Measurements from ENCODE around the gene DPYD.
"Not testable (repeated sequence)": the region's sequence is repeated elsewhere in the genome, so short reads cannot be mapped to it uniquely, and the experiment has no call there.

DPYD gene

DNA sequence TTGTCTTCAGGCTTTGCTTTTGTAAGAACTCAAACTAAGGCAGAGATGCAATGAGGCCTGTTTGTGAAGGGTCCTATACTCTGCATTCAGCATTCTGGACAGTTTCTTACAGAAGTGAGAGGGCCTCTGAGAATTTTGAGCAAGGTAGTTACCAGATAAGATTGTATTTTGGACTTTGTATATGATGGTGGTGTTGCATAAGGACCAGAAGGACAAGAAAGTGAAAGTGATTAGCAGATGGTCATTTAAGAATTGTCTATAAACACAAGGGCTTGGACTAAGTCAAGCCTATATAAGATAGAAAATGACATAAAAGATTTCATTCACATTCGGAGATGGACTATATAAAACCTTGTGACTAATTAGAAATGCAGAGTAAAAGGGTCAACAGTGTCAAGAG, 662.2 kb downstream of the DPYD start:
- no peak for DNase-seq

DNA sequence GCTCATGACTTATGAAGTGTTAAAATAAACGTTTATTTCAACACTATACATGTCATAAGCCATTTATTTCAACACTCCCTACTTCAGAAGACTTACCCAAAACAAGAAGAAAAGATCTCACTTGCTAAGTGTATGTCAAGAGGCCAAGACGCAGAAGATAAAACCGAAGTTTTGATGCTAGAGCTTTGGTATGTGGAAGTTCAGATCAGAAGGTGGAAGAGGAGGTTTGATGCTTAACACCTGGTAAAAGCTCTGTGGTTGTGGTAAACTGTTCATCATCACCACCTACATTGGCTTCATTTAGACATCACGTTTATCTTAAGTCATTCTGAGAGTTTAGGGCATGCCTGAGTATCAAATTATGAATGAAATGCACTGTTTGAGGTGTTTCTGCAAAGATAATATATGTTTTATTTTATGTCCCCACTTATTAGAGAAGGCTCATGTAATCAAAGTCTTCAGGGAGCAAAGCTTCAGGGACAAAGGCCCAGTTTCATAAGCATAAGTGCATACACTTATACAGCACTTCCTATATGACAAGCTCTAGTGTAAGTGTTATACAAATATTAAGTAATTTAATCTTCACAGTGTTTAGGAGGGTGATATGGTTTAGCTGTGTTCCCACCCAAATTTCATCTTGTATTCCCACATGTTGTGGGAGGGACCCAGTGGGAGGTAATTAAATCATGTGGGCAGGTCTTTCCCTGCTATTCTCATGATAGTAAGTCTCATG, 665.9 kb downstream of the DPYD start:
- DNase-seq, result no peak

DNA sequence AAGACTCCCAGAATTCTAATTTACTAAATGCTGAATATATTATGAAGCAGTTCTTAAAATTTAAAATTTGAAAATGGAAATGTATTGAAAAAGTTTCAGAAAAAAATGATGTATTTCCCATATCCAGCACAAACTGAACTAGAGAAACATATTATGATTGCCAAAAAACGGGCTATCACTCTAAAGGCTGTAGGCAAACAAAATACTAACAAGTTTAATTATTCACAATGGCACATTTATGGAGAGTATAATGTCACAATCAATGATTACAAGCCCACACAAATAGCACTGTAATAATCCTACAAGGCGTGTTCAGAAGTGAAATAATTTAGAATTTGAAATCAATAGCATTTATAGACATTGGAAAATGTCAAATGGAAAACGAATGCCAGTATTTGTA, 667.9 kb downstream of the DPYD start:
- no peak for DNase-seq

DNA sequence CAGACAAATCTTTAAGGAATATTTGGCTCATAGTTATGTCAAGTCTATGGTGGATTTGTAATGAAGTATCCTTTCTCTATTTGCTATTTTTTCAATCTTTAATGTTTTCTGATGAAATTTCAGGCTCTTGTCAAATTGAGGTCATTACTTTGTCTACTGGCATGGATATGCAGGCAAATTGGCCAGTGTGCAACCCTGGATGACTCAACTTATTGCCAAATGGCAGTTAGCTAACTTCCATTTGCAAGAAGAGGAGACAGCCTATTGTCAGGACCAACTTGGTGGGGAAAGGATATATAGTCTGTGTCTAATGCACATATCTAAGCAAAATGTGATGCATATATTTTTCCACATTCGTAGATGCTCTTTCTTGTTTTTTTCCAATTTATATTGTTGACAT, 668.8 kb downstream of the DPYD start:
- DNase-seq, result no peak

- no peak for DNase-seq
Observed at GRCh38 chr1:97247196-97247595, 673.6 kb downstream of the DPYD start.

DNA sequence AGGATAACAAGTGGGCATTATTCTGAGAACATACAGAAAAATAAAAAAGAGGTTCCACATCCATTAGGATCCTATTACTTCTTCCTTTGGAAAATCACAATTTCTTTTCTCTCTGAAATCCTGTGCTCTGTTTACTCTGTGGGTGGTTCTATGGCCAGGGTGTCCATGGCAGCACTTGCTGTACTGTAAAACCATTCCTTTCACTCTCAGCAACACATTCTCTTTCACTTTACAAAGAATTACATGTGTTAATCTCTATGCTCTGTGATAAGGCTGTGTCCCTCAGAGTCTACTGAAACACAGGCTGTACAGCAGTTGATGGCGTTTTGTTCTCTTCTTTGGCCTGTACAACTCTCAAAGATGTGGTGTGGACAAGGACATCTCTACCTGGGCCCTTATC, 675.2 kb downstream of the DPYD start:
- no peak for DNase-seq

DNA sequence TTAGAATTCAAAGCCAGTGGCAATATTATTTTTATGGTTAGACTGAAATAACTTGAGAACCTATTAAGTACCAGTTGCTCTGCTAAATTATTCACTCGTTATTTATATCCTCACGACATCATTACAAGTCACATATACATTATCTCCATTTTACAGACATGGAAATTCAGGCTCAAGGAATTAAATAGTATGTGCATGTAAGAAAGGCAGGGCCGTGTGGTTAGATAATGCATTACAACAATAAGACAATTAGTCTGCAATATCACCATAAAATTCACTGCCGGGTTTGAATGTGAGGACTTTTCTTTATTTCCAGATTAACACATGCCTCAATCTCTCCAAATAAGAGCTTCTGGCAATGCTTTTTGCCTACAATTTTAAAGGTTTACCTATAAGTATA, 675.8 kb downstream of the DPYD start:
- DNase-seq, result no peak

DNA sequence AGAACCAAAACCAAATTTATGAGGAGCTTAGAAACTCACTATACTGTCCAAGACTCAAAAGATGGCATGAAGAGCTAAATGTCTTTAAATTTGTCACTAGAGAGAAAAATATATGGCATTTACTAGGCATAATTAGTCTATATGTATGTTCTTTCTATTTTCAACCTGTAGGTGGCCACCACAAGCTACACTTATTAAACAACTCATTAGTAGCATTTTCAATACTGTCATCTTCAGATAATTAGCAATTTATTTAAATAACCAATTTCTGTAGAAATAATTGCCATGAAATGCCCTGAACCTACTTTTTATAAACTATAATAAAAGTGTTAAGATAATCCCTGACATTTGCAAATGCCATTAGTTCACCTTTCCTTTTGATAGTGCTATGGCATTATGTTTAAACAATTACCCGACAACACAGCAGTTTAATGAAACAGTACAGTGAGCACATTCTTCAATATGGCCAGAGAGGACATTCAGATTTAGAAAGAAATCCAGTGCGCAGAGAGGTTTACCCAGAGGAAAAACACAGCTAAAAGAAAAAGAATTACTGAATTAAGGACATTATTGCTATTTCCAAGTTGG, 676.8 kb downstream of the DPYD start:
- DNase-seq, result peak; percentile 5

GRCh38 chr1:97238816-97239215, 682.0 kb downstream of the DPYD start:
- no peak for DNase-seq

- not testable (repeated sequence) for DNase-seq
Observed at GRCh38 chr1:97231354-97231753, 689.5 kb downstream of the DPYD start.

DNA sequence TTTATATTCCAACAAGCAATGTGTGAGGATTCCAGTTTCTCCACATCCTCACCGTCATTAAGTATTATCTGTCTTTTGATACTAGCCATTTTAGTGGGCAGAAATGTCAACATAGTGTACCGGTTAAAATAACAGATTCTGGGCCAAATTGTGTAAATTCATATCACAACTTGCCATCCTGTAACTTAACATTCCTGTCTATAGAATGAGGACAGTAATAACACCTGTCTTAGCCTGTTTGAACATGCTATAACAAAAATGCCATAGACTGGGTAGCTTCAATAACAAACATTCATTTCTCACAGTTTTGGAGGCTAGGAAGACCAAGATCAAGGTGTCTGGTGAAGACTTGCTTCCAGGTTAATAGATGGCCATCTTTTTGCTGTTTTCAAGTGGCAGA, 708.2 kb downstream of the DPYD start:
- no peak for DNase-seq

GRCh38 chr1:97210307-97210706, 710.5 kb downstream of the DPYD start:
- no peak for DNase-seq

DNA sequence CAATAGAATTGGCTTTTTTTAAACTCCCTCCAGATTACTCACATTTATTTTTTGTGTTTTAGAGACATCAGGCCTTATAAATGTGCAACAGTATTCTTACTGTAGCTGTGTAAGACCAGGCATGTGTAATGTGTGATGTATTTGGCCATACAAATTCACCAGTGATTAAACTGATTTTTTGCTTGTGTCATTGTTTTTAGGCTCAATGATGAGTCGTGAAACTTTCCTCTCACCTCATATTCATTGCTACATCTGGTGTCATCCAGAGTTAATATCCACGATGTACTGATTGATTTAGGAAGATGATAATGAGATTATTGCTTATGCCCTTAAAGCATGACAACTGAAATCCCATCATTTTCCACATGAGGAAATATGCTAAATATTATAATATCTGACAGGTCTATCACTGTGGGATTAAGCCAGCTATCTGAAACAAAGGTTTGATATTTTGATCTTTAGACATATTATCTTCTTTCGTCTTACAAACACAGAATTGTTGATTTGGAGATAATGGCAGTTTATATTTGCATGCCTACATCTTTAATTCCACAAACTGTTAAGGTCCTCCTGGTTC, 711.4 kb downstream of the DPYD start:
- DNase-seq, result no peak

DNA sequence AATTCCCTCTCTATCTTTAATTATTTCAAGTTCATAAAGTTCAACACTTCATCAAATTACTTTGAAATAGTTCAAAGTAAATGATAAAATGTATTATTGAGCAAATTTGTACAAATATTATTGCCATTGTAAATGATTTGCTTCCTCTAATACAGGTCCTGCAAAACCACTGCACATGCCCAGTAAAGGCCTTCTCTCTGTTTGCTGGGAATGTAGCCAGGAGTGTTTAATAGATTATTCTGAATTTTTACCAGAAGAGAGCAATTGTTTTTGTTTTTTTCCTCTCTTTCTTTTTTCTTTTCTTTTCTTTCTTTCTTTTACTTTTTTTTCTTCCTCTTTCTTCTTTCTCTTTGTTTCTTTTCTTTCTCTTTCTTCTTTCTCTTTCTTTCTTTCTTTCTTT, 713.0 kb downstream of the DPYD start:
- no peak for DNase-seq

- DNase-seq, result no peak
Observed at GRCh38 chr1:97204468-97204867, 716.4 kb downstream of the DPYD start.

DNA sequence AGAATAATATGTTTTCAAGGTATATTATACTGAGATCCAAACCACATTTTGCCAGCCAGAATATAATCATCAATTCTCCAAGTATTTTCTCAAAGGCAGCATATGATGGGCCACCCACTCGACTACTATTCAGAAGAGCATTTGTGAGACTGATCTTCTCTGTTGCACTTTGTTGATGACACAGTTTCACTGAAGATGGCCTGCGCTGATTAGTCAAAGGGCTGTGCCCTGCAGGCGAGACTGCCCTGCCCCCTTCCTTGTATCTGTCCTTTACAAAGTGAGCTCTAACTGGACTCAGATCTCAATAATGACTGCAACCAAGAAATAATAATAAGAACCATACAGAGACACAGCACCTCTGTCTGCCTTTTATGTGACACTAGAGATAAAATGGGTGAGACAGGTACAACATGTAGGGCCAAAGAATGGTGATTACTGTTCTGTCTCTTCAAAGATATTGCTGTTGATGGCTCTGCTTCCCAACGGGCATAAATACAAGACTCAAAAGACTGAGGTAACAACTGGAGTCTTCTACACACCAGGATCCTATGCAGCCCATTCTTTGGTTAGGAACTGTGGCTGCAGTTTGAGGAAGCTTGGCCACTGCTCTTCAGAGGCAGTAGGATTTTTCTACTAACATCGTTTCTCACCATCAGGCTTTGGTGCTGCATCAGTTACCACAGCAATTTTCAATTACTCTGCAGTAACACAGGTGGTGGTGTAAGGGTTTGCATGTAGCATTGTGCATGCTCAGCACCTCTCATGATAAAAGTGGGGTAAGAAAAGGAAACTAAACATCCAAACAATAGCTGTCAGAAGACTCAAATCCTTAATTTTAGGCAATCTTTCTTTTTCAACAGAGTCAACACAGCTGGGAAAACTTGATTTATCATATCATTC, 718.1 kb downstream of the DPYD start:
- no peak for DNase-seq

GRCh38 chr1:97201641-97202040, 719.2 kb downstream of the DPYD start:
- DNase-seq, result no peak

- DNase-seq, result no peak
Observed at GRCh38 chr1:97200595-97200994, 720.2 kb downstream of the DPYD start.

DNA sequence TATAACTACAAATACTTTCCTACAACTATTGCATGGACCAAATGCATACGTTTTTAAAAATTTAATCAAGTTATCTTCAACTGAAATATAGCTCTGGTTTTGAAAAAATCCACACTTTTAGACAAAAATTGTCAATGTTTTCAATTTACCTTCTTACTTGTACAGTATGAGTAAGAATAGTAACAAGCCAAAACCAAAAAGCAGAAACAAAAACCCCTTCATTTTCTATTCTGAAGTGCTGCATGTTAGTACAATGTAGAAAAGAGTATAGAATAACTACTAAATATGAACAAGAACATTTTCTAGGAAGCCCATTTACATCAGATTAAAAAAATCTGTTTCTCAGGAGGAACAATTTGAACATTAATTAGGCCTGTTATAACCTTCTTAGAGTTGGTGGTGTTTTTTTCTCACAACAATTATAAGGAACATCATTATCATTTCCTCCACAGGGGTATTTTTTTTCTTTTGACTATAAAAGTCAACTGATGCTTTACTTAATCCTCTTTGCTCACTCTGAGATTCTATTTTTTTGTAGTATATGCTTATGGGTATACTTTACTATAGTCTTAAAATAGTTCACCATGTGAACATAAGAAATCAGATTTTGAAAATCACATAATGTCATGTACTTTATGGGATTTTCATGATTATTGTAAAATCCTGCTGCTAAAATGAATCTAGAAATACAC, 723.9 kb downstream of the DPYD start:
- DNase-seq, result no peak

GRCh38 chr1:97192872-97193572, 727.8 kb downstream of the DPYD start:
- DNase-seq, result no peak

- no peak for DNase-seq
Observed at GRCh38 chr1:97190326-97190725, 730.5 kb downstream of the DPYD start.

DNA sequence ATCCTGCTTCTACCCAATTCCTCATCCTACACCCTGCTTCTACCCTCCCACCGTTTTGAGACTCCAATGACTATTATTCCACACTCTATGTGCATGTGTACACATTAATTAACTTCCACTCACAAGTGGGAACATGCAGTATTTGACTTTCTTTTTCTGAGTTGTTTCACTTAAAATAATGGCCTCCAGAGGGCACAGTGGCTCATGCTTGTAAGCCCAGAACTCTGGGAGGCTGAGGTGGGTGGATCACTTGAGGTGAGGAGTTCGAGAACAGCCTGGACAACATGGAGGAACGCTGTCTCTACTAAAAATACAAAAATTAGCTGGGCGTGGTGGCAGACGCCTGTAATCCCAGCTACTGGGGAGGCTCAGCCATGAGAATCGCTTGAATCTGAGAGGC, 734.5 kb downstream of the DPYD start:
- no peak for DNase-seq

Measured in CD4-positive, alpha-beta T cell treated with Interleukin-17A for 1 hour (primary cell).